ENCODE data around the gene GRK3. TPM values are rescaled to one million over a fixed set of nuclear protein-coding genes. Genes with fewer than 3 reads are reported as not detected.

The GRK3 gene
- total RNA-seq, 1 donor from 2014 or later, result 34.3 TPM

GRCh38 chr22:25670070-25670461 is 105.6 kb downstream of the GRK3 start:
- no peak for DNase-seq
- Histone ChIP-seq H3K36me3 (no peaks in the 10 kb centered on the region), H3K4me3 (no peak overlapping the region), H3K27me3 (ENCODE audit: low read depth) (no peaks in the 10 kb centered on the region), H3K4me1 (peaks cover 37% of the 10 kb centered on the region), H3K9me3 (no peaks in the 10 kb centered on the region), H3K27ac (no peak overlapping the region)
- ATAC-seq, result no peak
- intact Hi-C loops (cut with DNase I), result no loop called here
- TF ChIP-seq, protein P1, sequence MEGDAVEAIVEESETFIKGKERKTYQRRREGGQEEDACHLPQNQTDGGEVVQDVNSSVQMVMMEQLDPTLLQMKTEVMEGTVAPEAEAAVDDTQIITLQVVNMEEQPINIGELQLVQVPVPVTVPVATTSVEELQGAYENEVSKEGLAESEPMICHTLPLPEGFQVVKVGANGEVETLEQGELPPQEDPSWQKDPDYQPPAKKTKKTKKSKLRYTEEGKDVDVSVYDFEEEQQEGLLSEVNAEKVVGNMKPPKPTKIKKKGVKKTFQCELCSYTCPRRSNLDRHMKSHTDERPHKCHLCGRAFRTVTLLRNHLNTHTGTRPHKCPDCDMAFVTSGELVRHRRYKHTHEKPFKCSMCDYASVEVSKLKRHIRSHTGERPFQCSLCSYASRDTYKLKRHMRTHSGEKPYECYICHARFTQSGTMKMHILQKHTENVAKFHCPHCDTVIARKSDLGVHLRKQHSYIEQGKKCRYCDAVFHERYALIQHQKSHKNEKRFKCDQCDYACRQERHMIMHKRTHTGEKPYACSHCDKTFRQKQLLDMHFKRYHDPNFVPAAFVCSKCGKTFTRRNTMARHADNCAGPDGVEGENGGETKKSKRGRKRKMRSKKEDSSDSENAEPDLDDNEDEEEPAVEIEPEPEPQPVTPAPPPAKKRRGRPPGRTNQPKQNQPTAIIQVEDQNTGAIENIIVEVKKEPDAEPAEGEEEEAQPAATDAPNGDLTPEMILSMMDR (IDR thresholded peaks at IDR 0.05), result no peak

DNA sequence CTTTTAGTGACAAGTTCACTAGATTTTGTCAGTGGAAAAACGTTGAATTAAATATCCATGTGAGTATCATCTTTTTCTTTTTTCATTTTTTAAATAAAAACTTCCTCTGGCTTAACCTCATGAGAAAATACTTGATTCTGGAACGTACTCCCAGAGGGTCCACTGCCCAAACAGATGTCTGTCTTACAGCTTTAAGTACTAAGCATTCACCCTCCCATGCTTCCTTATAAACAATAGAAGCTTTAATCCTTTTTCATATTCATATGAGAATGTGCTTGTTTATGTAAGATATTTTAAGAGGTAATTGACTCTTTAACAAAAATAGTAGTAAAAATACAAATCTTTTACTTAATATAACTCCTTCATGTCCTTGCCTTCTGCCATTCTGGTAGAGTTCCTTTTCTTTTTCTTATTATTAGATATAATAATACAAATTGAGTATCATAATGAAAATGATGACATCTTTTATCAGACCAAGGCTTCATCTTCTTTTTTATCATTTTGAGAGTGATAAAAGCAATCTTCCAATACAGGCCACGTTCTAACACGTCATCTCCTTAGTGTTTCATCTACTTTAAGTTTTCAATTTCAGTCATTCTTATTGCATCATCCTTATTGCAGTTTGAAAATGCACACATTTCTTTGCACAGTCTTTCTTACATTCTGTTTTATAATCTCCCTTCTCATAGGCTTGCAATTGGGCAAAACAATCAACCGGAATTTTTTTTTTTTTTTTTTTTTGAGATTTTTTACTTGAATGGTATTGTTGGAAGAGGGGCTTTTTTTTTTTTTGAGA is 108.0 kb downstream of the GRK3 start:
- TF ChIP-seq, protein P1 (IDR thresholded peaks at IDR 0.05), result no peak
- ATAC-seq, result no peak
- intact Hi-C loops (cut with DNase I), result no loop called here
- Histone ChIP-seq H3K4me1 (peaks cover 17% of the 10 kb centered on the region), H3K27me3 (ENCODE audit: low read depth) (no peaks in the 10 kb centered on the region), H3K27ac (no peak overlapping the region), H3K9me3 (no peaks in the 10 kb centered on the region), H3K36me3 (no peaks in the 10 kb centered on the region), H3K4me3 (no peak overlapping the region)
- DNase-seq, result no peak

GRCh38 chr22:25673713-25674112 is 109.2 kb downstream of the GRK3 start:
- no peaks in the 10 kb centered on the region for H3K27me3 ChIP-seq (ENCODE audit: low read depth)
- no peak overlapping the region for H3K4me3 ChIP-seq
- no peaks in the 10 kb centered on the region for H3K36me3 ChIP-seq
- intact Hi-C loops (cut with DNase I), result no loop called here
- no peak overlapping the region for H3K27ac ChIP-seq
- H3K9me3 ChIP-seq, result no peaks in the 10 kb centered on the region
- ATAC-seq, result no peak
- peaks cover 5% of the 10 kb centered on the region for H3K4me1 ChIP-seq
- no peak for DNase-seq
- TF ChIP-seq, protein P1 (IDR thresholded peaks at IDR 0.05), result no peak

DNA sequence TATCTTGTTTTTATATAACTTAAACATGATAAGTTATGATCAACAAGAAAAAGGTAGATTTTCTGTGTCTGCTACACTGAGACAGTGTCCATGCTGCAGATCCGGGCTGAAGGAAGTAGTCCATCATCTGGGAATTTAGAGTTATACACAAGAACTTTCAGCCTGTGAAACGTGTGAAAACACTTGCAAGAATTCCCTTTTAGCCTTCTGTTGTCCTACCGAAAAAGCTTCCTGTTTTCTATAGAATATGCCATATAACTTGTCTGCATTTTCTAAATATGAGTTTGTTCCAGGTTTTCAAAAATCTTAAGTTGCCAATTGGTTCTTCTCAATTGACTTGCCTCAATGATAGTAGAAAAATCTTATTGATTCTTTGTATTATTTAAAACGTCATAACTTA is 113.2 kb downstream of the GRK3 start:
- TF ChIP-seq, protein P1 (IDR thresholded peaks at IDR 0.05), result no peak
- H3K9me3 ChIP-seq, result no peaks in the 10 kb centered on the region
- ATAC-seq, result no peak
- H3K27me3 ChIP-seq (ENCODE audit: low read depth), result no peaks in the 10 kb centered on the region
- H3K4me3 ChIP-seq, result no peak overlapping the region
- H3K36me3 ChIP-seq, result no peaks in the 10 kb centered on the region
- intact Hi-C loops (cut with DNase I), result no loop called here
- no peaks in the 10 kb centered on the region for H3K4me1 ChIP-seq
- no peak overlapping the region for H3K27ac ChIP-seq
- no peak for DNase-seq

GRCh38 chr22:25680051-25680450 is 115.6 kb downstream of the GRK3 start:
- Histone ChIP-seq H3K4me1 (no peaks in the 10 kb centered on the region), H3K27ac (no peak overlapping the region), H3K27me3 (ENCODE audit: low read depth) (no peaks in the 10 kb centered on the region), H3K9me3 (no peaks in the 10 kb centered on the region), H3K4me3 (no peak overlapping the region), H3K36me3 (no peaks in the 10 kb centered on the region)
- DNase-seq (no peak), ATAC-seq (no peak)
- TF ChIP-seq, protein P1 (IDR thresholded peaks at IDR 0.05), result no peak
- intact Hi-C loops (cut with DNase I), result no loop called here

Data from lower lobe of right lung (tissue), 2 donors.